Heart right ventricle (tissue), 16 donors: ENCODE results near the gene GCLC. TPM values are rescaled to one million over a fixed set of nuclear protein-coding genes. Genes with fewer than 3 reads are reported as not detected.

ENCODE experiments used
- ATAC-seq, 8 donors: fragments of 200-7000 bp; cut with Tn5 transposase; one replicate each; pipeline ENCODE4 v1.9.1; 2020; ENCODE audit warnings: mild to moderate bottlenecking in 8 of 8, moderate library complexity in 8 of 8, moderate number of reproducible peaks in 1 of 8
- DNase-seq, 2 donors: peaks; one replicate each; pipeline ENCODE4 v3.0.0-alpha.2; 2020
- H3K27ac ChIP-seq, 10 donors: fragments of 200-600 bp; sonication (generic) in 2 of 10; one replicate each; pipeline versions ENCODE4 v1.5.0 to v1.8.0; 2020 to 2022; ENCODE audit warnings: mild to moderate bottlenecking in 3 of 10
- H3K27me3 ChIP-seq, 7 donors: fragments of 200-600 bp; one replicate each; pipeline ENCODE4 v1.8.0; 2021 to 2022; ENCODE audit warnings: mild to moderate bottlenecking in 2 of 7
- H3K36me3 ChIP-seq, 9 donors: fragments of 200-600 bp; sonication (generic) in 1 of 9; one replicate each; pipeline versions ENCODE4 v1.5.0 to v1.8.0; 2020 to 2022; ENCODE audit warnings: mild to moderate bottlenecking in 2 of 9
- H3K4me1 ChIP-seq, 9 donors: fragments of 200-600 bp; sonication (generic) in 1 of 9; one replicate each; pipeline versions ENCODE4 v1.5.0 to v1.8.0; 2020 to 2022; ENCODE audit warnings: mild to moderate bottlenecking in 4 of 9
- H3K4me3 ChIP-seq, 10 donors: fragments of 200-600 bp; sonication (generic) in 2 of 10; one replicate each; pipeline versions ENCODE4 v1.5.0 to v1.8.0; 2020 to 2022; ENCODE audit warnings: mild to moderate bottlenecking in 7 of 10, moderate library complexity in 2 of 10
- H3K9me3 ChIP-seq, 11 donors: fragments of 200-600 bp in 10 of 11; sonication (generic) in 2 of 11; one replicate each; pipeline versions ENCODE4 v1.5.0 to v1.8.0; 2013 to 2022; ENCODE audit warnings: mild to moderate bottlenecking in 2 of 11, control low read depth in 1 of 11, moderate library complexity in 1 of 11
- WGBS, 2 donors: extraction: QIAGEN DNeasy Blood & Tissue Kit; methylation state at CpG; one replicate each; pipeline ENCODE4 v1.1.7; 2013; ENCODE audit warnings: inconsistent platforms in 1 of 2; 5-methylcytosine and 5-hydroxymethylcytosine counted together
- intact Hi-C, 10 donors: fragments of 100-400 bp; cut with DNase I; formaldehyde crosslinking; loops; one replicate each; pipeline versions ENCODE4 v1.11.1 to v1.14.2; 2022
- polyA plus RNA-seq, 2 donors: library from polyadenylated mRNA; stranded (reverse); fragments of 200-250 nt; gene quantifications; one replicate each; pipeline ENCODE4 v1.2.3, GENCODE V29; 2013
- total RNA-seq, 10 donors: library from RNA; stranded (reverse); fragmentation: NEBNext Ultra II Directional in 3 of 10; extraction: Animal tissue kit (Norgen Biotek cat#: 25700) in 3 of 10; gene quantifications; one replicate each; pipeline versions ENCODE4 v1.2.1 to v1.2.4, GENCODE V29; 2021 to 2023
- TF ChIP-seq, protein P1 (sequence below), 9 donors: fragments of 200-600 bp; sonication (generic) in 2 of 9; IDR thresholded peaks; one replicate each; pipeline versions ENCODE4 v1.5.0 to v1.8.0; 2021 to 2022; ENCODE audit warnings: antibody characterized with exemption in 9 of 9, mild to moderate bottlenecking in 5 of 9, moderate library complexity in 1 of 9
- donor health status: Arrhythmogenic right ventricular cardiomyopathy.
- donor health status: ischemic (EF 13 %, LVEDD 7.1; RV severe dilation, severe dysfunction).
- donor health status: healthy with polysubstance abuse.
- donor health status: DM: no; HTN: yes; CAD: no.
- donor health status: DM: no; HTN: no; CAD: no.
- donor health status: ischemic (EF 25% LVEDD 6.9; RV normal size, moderate dysfunction).
- donor health status: ischemic (EF 25% LVEDD 5.7; RV mildly dilated, moderate dysfunction).
- donor health status: healthy.
- donor health status: DM: yes; HTN: yes; CAD: no.
- donor health status: Ischemic cardiomyopathy.
- donor health status: ischemic (EF 35%, LVEDD 5.7; RV mildly dilated, moderate dysfunction).
- donor health status: nonischemic (EF 11% LVEDD 7.7; RV severe dilation, severe dysfunction).
- donor health status: DM: yes; HTN: yes; CAD: no.
- donor health status: PGD.
- donor health status: ischemic (EF 29% LVEDD 5.4; RV normal size, mild dysfunction).
- donor health status: nonischemic (EF 23%, LVEDD 6.1; RV moderate dilation, normal function).

Gene GCLC
- total and polyA plus RNA-seq, 12 donors = 6.0 to 42.8 (median 34.2) TPM

DNA sequence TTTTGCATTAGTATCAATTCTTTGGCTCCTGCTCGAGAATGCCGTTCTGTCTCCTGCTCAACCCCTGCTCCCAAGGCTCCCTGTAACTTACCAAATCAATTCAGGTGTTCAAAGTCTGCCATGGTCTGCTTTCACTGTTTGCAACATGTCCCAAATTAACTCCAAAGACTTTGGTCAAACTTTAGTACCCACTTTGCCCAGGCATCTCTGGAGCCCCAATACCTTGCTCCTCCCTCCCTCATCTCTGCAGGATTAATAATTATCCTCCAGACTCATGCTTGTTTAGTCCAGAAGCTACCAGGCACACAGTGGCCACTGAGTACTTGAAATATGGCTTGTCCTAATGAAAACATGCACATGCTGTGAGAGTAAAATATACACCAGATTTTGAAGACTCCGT is 30.2 kb downstream of the GCLC start:
- ATAC-seq (no peak), DNase-seq (no peak)
- intact Hi-C loops = no loop called here
- TF ChIP-seq, protein P1, sequence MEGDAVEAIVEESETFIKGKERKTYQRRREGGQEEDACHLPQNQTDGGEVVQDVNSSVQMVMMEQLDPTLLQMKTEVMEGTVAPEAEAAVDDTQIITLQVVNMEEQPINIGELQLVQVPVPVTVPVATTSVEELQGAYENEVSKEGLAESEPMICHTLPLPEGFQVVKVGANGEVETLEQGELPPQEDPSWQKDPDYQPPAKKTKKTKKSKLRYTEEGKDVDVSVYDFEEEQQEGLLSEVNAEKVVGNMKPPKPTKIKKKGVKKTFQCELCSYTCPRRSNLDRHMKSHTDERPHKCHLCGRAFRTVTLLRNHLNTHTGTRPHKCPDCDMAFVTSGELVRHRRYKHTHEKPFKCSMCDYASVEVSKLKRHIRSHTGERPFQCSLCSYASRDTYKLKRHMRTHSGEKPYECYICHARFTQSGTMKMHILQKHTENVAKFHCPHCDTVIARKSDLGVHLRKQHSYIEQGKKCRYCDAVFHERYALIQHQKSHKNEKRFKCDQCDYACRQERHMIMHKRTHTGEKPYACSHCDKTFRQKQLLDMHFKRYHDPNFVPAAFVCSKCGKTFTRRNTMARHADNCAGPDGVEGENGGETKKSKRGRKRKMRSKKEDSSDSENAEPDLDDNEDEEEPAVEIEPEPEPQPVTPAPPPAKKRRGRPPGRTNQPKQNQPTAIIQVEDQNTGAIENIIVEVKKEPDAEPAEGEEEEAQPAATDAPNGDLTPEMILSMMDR (IDR thresholded peaks at IDR 0.05) = no peak
- Histone ChIP-seq H3K36me3 (peaks cover 0 to 87% (median 19%) of the 10 kb centered on the region in 9 donors), H3K4me3 (no peak overlapping the region), H3K4me1 (peaks cover 0 to 4% (median 0%) of the 10 kb centered on the region in 9 donors), H3K9me3 (no peaks in the 10 kb centered on the region), H3K27me3 (no peaks in the 10 kb centered on the region), H3K27ac (no peak overlapping the region)
- 79 to 96% methylated on average over 3 of the region's 3 CpGs for WGBS, 2 donors

DNA sequence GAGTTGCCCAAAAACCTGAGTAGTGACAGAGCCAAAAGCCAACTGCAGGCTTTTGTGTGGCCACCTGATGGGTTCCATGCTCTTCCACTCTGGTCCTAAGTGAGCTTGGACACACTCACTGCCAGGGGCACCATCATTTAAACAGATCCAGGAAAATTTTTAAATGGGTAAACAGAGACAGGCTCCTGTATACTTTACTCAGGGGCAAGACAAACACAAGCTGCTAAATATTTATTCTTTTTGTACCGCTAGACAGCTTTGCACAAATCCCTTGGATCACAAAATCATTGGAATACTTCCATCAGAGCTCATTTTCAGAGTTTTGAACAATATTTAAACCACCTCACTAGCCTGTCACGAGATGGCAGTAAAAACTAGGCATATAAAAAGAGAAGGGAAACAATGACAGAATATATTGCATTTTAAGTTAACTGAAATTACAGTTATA is 31.4 kb downstream of the GCLC start:
- no peak overlapping the region for H3K27ac ChIP-seq
- ATAC-seq (no peak), DNase-seq (no peak)
- H3K4me1 ChIP-seq = no peaks in the 10 kb centered on the region
- TF ChIP-seq, protein P1 (IDR thresholded peaks at IDR 0.05) = no peak
- no peaks in the 10 kb centered on the region for H3K9me3 ChIP-seq
- WGBS, 2 donors = 94 to 97% methylated on average over 2 of the region's 2 CpGs
- H3K27me3 ChIP-seq = no peaks in the 10 kb centered on the region
- intact Hi-C loops = no loop called here
- H3K4me3 ChIP-seq = no peak overlapping the region
- peaks cover 0 to 87% (median 22%) of the 10 kb centered on the region in 9 donors for H3K36me3 ChIP-seq

DNA sequence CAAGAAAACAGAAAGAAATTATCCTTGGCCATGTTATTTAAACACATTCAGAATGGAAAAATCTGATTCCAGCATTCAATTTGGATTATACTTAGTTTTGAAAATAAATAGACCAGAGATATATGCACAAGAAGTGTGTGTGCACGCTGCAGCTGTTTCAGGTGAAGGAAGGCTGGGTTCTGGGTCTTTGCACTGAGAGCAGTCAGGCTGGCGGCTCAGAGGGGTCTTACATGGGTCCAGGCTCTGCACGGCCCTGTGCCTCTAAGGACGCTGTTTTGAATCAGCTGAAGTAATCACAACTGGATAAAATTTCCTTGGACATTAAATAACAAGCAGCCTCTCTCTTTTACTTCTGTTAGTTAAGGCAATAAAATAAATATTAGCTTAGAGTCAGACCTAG is 31.8 kb downstream of the GCLC start:
- no peak overlapping the region for H3K27ac ChIP-seq
- 96 to 97% methylated on average over 4 of the region's 4 CpGs for WGBS, 2 donors

DNA sequence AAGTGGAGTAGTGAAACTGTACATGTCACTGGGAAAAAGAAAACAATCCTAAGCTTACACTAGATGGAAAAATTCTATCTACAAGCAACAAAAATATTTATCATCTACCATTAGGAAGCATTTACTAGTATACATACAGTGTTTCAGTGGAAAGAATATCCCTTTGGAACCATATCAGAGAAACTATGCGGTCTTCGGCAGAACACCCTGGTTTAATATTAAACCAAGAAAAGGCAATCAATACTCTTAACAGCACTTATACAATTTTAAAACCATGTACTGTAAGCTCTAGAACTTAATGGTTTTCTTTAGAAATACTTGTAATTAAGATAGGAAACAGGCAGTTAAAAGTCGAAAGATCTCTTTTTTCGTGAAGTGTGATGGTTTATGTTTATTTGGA is 32.3 kb downstream of the GCLC start:
- H3K27me3 ChIP-seq = no peaks in the 10 kb centered on the region
- 85 to 94% methylated on average over 4 of the region's 4 CpGs for WGBS, 2 donors
- ATAC-seq = no peak
- H3K4me1 ChIP-seq = no peaks in the 10 kb centered on the region
- H3K36me3 ChIP-seq = peaks cover 0 to 86% (median 22%) of the 10 kb centered on the region in 9 donors
- H3K4me3 ChIP-seq = no peak overlapping the region
- H3K27ac ChIP-seq = no peak overlapping the region
- no peak for DNase-seq
- H3K9me3 ChIP-seq = no peaks in the 10 kb centered on the region
- TF ChIP-seq, protein P1 (IDR thresholded peaks at IDR 0.05) = no peak
- intact Hi-C loops = no loop called here

More for the DNA sequence above, 31.8 kb downstream of the GCLC start:
- TF ChIP-seq, protein P1 (IDR thresholded peaks at IDR 0.05) = no peak
- H3K4me3 ChIP-seq = no peak overlapping the region
- no peak for ATAC-seq
- no peak for DNase-seq
- intact Hi-C loops = no loop called here
- peaks cover 0 to 87% (median 22%) of the 10 kb centered on the region in 9 donors for H3K36me3 ChIP-seq
- no peaks in the 10 kb centered on the region for H3K27me3 ChIP-seq
- H3K4me1 ChIP-seq = no peaks in the 10 kb centered on the region
- no peaks in the 10 kb centered on the region for H3K9me3 ChIP-seq
